ENCODE results near the gene AANAT.

The AANAT gene

GRCh38 chr17:76442341-76443338, 24.8 kb upstream of the AANAT start:
- DNase-seq: no peak

GRCh38 chr17:76444518-76445311, 22.7 kb upstream of the AANAT start:
- DNase-seq: no peak

- no peak for DNase-seq
These were observed 21.5 kb upstream of the AANAT start for GRCh38 chr17:76445697-76446448.

GRCh38 chr17:76446449-76447231, 20.8 kb upstream of the AANAT start:
- peak; percentile 65 to 88 for DNase-seq

- DNase-seq: no peak
These were observed 19.3 kb upstream of the AANAT start for GRCh38 chr17:76447931-76448652.

GRCh38 chr17:76449126-76449525, 18.3 kb upstream of the AANAT start:
- no peak for DNase-seq

- no peak for DNase-seq
These were observed 15.9 kb upstream of the AANAT start for GRCh38 chr17:76451506-76451905.

- DNase-seq: no peak
These were observed 15.2 kb upstream of the AANAT start for GRCh38 chr17:76452127-76452659.

- peak; percentile 57 to 85 for DNase-seq
These were observed 14.6 kb upstream of the AANAT start, which contains the start of gene UBE2O for GRCh38 chr17:76452660-76453430. Gene UBE2O (minus strand): TSS chr17:76453152. CDS start chr17:76453141, 11 bp downstream.

- DNase-seq: no peak
These were observed 14.0 kb upstream of the AANAT start for GRCh38 chr17:76453431-76453743.

- peak in 1 of 2 experiments; percentile 31 for DNase-seq
These were observed 8.6 kb upstream of the AANAT start for GRCh38 chr17:76458580-76459490.

GRCh38 chr17:76459674-76460073, 7.7 kb upstream of the AANAT start:
- no peak for DNase-seq

GRCh38 chr17:76461765-76462555, 5.4 kb upstream of the AANAT start:
- DNase-seq: no peak

- no peak for DNase-seq
These were observed 4.7 kb upstream of the AANAT start for GRCh38 chr17:76462556-76463290.

- no peak for DNase-seq
These were observed 650 bp upstream of the AANAT start for GRCh38 chr17:76466775-76467130.

- DNase-seq: no peak
These were observed 618 bp downstream of the AANAT start for GRCh38 chr17:76467809-76468633.

GRCh38 chr17:76468634-76469010, 1.2 kb downstream of the AANAT start:
- DNase-seq: no peak

Data from SW 1271 (cell line).